HCT116 (cell line): ENCODE results near the gene PRKCQ. TPM values are rescaled to one million over a fixed set of nuclear protein-coding genes. Genes with fewer than 3 reads are reported as not detected.

Experiments used
- ATAC-seq: fragments of 200-7000 bp; cut with Tn5 transposase; 2 replicates; pipeline ENCODE4 v1.9.1; 2020; ENCODE audit warnings: mild to moderate bottlenecking, moderate library complexity
- BruUV-seq: library from RNA; stranded (reverse); fragments of 400-500 nt; replicated peaks from 2 replicates; lab custom pipeline; 2021; lab: Mats Ljungman, UMichigan
- CTCF ChIA-PET: fragments of 300-600 bp; sonication (Branson Sonifier 250); formaldehyde crosslinking; loops from one replicate; lab custom pipeline; 2021; ENCODE audit warnings: antibody characterized with exemption; lab: Charles Lee
- POLR2A ChIA-PET: fragments of 300-600, 350-600 bp; sonication (Branson Sonifier 250); formaldehyde crosslinking; loops from one replicate; lab custom pipeline; 2021; ENCODE audit warnings: antibody characterized with exemption; lab: Charles Lee
- RAD21 ChIA-PET, 2 experiments: fragments of 300-600 bp; sonication (Branson Sonifier 250); formaldehyde crosslinking; loops; one replicate each; lab custom pipeline; 2023; ENCODE audit warnings: low total read pairs in 2 of 2; ENCODE audit not compliant: uncharacterized antibody in 2 of 2, unreplicated experiment in 2 of 2, low non-redundant PET in 1 of 2; lab: Charles Lee
- DNase-seq: peaks from one replicate; pipeline ENCODE4 v3.0.0-alpha.2; 2010; ENCODE audit warnings: low read depth, low spot score
- H2AFZ ChIP-seq: fragments of 200-600 bp; shearing (Covaris generic), sonication (generic); 2 replicates; pipeline ENCODE4 v1.6.1; 2017; ENCODE audit warnings: low read depth, mixed run types, mixed read lengths, antibody characterized with exemption, low read length; ENCODE audit not compliant: poor library complexity, severe bottlenecking
- H3K27ac ChIP-seq: 2 replicates; pipeline ENCODE4 v1.5.1; 2012; ENCODE audit warnings: low read depth, low read length
- H3K27me3 ChIP-seq: fragments of 200-600 bp; sonication (generic); 2 replicates; pipeline ENCODE4 v1.6.1; 2016; ENCODE audit warnings: mixed run types, low read length, mixed read lengths; ENCODE audit not compliant: insufficient read depth
- H3K36me3 ChIP-seq, 2 experiments: fragments of 200-500 bp in 1 of 2; fragments of 200-600 bp in 1 of 2; sonication (Bioruptor generic) in 1 of 2; sonication (generic) in 1 of 2; 2 replicates each; pipeline versions ENCODE4 v1.5.1 to v1.6.1; 2014 to 2016; ENCODE audit warnings: low read length in 2 of 2, inconsistent platforms in 1 of 2, mixed read lengths in 1 of 2, mixed run types in 1 of 2; ENCODE audit not compliant: insufficient read depth in 2 of 2, control insufficient read depth in 1 of 2
- H3K4me1 ChIP-seq, 2 experiments: fragments of 200-600 bp in 1 of 2; sonication (generic) in 1 of 2; 2 replicates each; pipeline versions ENCODE4 v1.5.1 to v1.6.1; 2012 to 2017; ENCODE audit warnings: low read length in 2 of 2, inconsistent platforms in 1 of 2, mild to moderate bottlenecking in 1 of 2, mixed read lengths in 1 of 2, mixed run types in 1 of 2, moderate library complexity in 1 of 2; ENCODE audit not compliant: insufficient read depth in 2 of 2, control insufficient read depth in 1 of 2
- H3K4me2 ChIP-seq: fragments of 200-600 bp; sonication (generic); 2 replicates; pipeline ENCODE4 v1.6.1; 2017; ENCODE audit warnings: mixed run types, low read length, mixed read lengths
- H3K4me3 ChIP-seq, 2 experiments: fragments of 200-600 bp in 1 of 2; sonication (generic) in 1 of 2; replicated peaks in 1 of 2; 2 replicates each; pipeline ENCODE4 v1.5.1; 2011 to 2016; ENCODE audit warnings: low read length in 2 of 2, control low read depth in 1 of 2, low read depth in 1 of 2, mild to moderate bottlenecking in 1 of 2, mixed read lengths in 1 of 2, mixed run types in 1 of 2
- H3K79me2 ChIP-seq: fragments of 200-600 bp; sonication (generic); 2 replicates; pipeline ENCODE4 v1.6.1; 2017; ENCODE audit warnings: mild to moderate bottlenecking, mixed run types, low read length, moderate library complexity, mixed read lengths; ENCODE audit not compliant: insufficient read depth
- H3K9ac ChIP-seq: fragments of 200-600 bp; sonication (generic); 2 replicates; pipeline ENCODE4 v1.6.1; 2016; ENCODE audit warnings: low read length, mixed read lengths
- H3K9me2 ChIP-seq: fragments of 200-600 bp; sonication (generic), shearing (Covaris generic); 2 replicates; pipeline ENCODE4 v1.6.1; 2017; ENCODE audit warnings: mixed run types, mild to moderate bottlenecking, moderate library complexity; ENCODE audit not compliant: insufficient read depth
- H3K9me3 ChIP-seq, 2 experiments: fragments of 200-500 bp in 1 of 2; fragments of 200-600 bp in 1 of 2; sonication (Bioruptor generic) in 1 of 2; sonication (generic) in 1 of 2; 2 replicates each; pipeline ENCODE4 v1.6.1; 2014 to 2017; ENCODE audit warnings: low read length in 2 of 2, mixed read lengths in 2 of 2, inconsistent platforms in 1 of 2, low read depth in 1 of 2, mild to moderate bottlenecking in 1 of 2, mixed run types in 1 of 2, moderate library complexity in 1 of 2; ENCODE audit not compliant: control insufficient read depth in 1 of 2, insufficient read depth in 1 of 2
- H4K20me1 ChIP-seq: fragments of 200-600 bp; sonication (generic), shearing (Covaris generic); 2 replicates; pipeline ENCODE4 v1.6.1; 2017; ENCODE audit warnings: mixed run types, mild to moderate bottlenecking, moderate library complexity; ENCODE audit not compliant: insufficient read depth
- CEBPB ChIP-seq: IDR thresholded peaks from 2 replicates; pipeline ENCODE4 v1.6.1; 2012; ENCODE audit warnings: low read depth
- EGR1 ChIP-seq: IDR thresholded peaks from 2 replicates; pipeline ENCODE4 v1.6.1; 2012; ENCODE audit warnings: low read depth
- EZH2 ChIP-seq: fragments of 200-600 bp; sonication (generic); IDR thresholded peaks from 2 replicates; pipeline ENCODE4 v1.6.1; 2017; ENCODE audit warnings: antibody characterized with exemption, mixed run types
- EZH2phosphoT487 ChIP-seq: fragments of 200-600 bp; IDR thresholded peaks from 2 replicates; pipeline ENCODE4 v1.6.1; 2018; ENCODE audit warnings: antibody characterized with exemption, borderline replicate concordance
- FOSL1 ChIP-seq: IDR thresholded peaks from 2 replicates; pipeline ENCODE4 v1.6.1; 2012; ENCODE audit warnings: low read depth
- JUND ChIP-seq: IDR thresholded peaks from 2 replicates; pipeline ENCODE4 v1.6.1; 2012
- MAX ChIP-seq: IDR thresholded peaks from 2 replicates; pipeline ENCODE4 v1.6.1; 2012
- POLR2A ChIP-seq: IDR thresholded peaks from 2 replicates; pipeline ENCODE4 v1.7.0; 2011; ENCODE audit warnings: borderline replicate concordance; ENCODE audit not compliant: insufficient read depth, insufficient read length; ENCODE audit errors: extremely low read depth
- REST ChIP-seq: IDR thresholded peaks from 2 replicates; pipeline ENCODE4 v1.6.1; 2012; ENCODE audit warnings: low read depth
- SIN3A ChIP-seq: IDR thresholded peaks from 2 replicates; pipeline ENCODE4 v1.6.1; 2012; ENCODE audit warnings: low read depth
- SP1 ChIP-seq: IDR thresholded peaks from 2 replicates; pipeline ENCODE4 v1.6.1; 2012; ENCODE audit warnings: low read depth
- SRF ChIP-seq: IDR thresholded peaks from 2 replicates; pipeline ENCODE4 v1.6.1; 2012; ENCODE audit warnings: low read depth
- TCF7L2 ChIP-seq: IDR thresholded peaks from 2 replicates; pipeline ENCODE4 v1.7.0; 2011; ENCODE audit warnings: borderline replicate concordance, inconsistent platforms; ENCODE audit not compliant: insufficient read depth, insufficient read length; ENCODE audit errors: extremely low read depth
- ZBTB33 ChIP-seq: IDR thresholded peaks from 2 replicates; pipeline ENCODE4 v1.6.1; 2011; ENCODE audit warnings: mild to moderate bottlenecking, low read length, moderate library complexity; ENCODE audit not compliant: insufficient replicate concordance; ENCODE audit errors: extremely low read depth
- ZFX ChIP-seq: fragments of 450-650 bp; IDR thresholded peaks from 2 replicates; pipeline ENCODE4 v1.6.1; 2017
- intact Hi-C: fragments of 100-400 bp; cut with micrococcal nuclease; formaldehyde crosslinking; loops from 2 replicates; pipeline ENCODE4 v1.10.0; 2022
- total RNA-seq: library from RNA; stranded (reverse); gene quantifications from one replicate; pipeline ENCODE4 v1.2.1, GENCODE V29; 2021; ENCODE audit not compliant: unreplicated experiment

Gene PRKCQ
- total RNA-seq, 1 experiment from 2014 or later, result 0.54 TPM

GRCh38 chr10:6574664-6575176 lies 5.4 kb downstream of the PRKCQ start:
- RAD21 ChIA-PET, result no interaction called here
- Histone ChIP-seq H3K9me3 (no peaks in the 10 kb centered on the region), H4K20me1 (no peaks in the 10 kb centered on the region)
- TF ChIP-seq TCF7L2 (no peak), EZH2 (no peak), CEBPB (no peak)
- TF ChIP-seq, all 23 proteins: peak for 0
- Histone ChIP-seq H3K36me3 (no peaks in the 10 kb centered on the region), H3K27ac (no peak overlapping the region), H3K79me2 (no peaks in the 10 kb centered on the region), H3K9ac (no peak overlapping the region), H3K4me2 (no peak overlapping the region), H3K27me3 (peaks cover 82% of the 10 kb centered on the region), H2AFZ (no peak overlapping the region), H3K4me3 (no peak overlapping the region), H3K4me1 (peaks cover 2 to 7% of the 10 kb centered on the region in 2 experiments; a peak in 1 of 4 replicates), H3K9me2 (no peaks in the 10 kb centered on the region)
- no peak for DNase-seq
- BruUV-seq, result no TSS peak
- intact Hi-C loops, result no loop called here
- no peak for ATAC-seq
- POLR2A ChIA-PET, result no interaction called here
- CTCF ChIA-PET, result no interaction called here

- DNase-seq, result no peak
- Histone ChIP-seq H3K27ac (no peak overlapping the region), H3K9me2 (no peaks in the 10 kb centered on the region), H3K9me3 (no peaks in the 10 kb centered on the region), H3K36me3 (no peaks in the 10 kb centered on the region), H3K79me2 (no peaks in the 10 kb centered on the region), H3K4me1 (no peaks in the 10 kb centered on the region), H4K20me1 (no peaks in the 10 kb centered on the region), H3K4me3 (no peak overlapping the region), H3K4me2 (no peak overlapping the region), H2AFZ (no peak overlapping the region), H3K27me3 (peaks cover 74% of the 10 kb centered on the region), H3K9ac (no peak overlapping the region)
- RAD21 ChIA-PET, result no interaction called here
- intact Hi-C loops, result no loop called here
- POLR2A ChIA-PET, result no interaction called here
- BruUV-seq, result no TSS peak
- ATAC-seq, result no peak
- CTCF ChIA-PET, result no interaction called here
- no peak for TF ChIP-seq SIN3A
- no peak for TF ChIP-seq REST
- no peak for TF ChIP-seq SRF
- no peak for TF ChIP-seq EGR1
- TF ChIP-seq CEBPB, result no peak
- no peak for TF ChIP-seq POLR2A
- no peak for TF ChIP-seq ZBTB33
- no peak for TF ChIP-seq SP1
- no peak for TF ChIP-seq FOSL1
- no peak for TF ChIP-seq EZH2
- TF ChIP-seq MAX, result no peak
- TF ChIP-seq ZFX, result no peak
- no peak for TF ChIP-seq JUND
- no peak for TF ChIP-seq EZH2phosphoT487
These were observed 9.2 kb downstream of the PRKCQ start for GRCh38 chr10:6570893-6571292.
